ENCODE results near the gene APIP.
A peak's percentile ranks its signal among the peaks of the same experiment; 100 is the strongest.

The APIP gene

DNA sequence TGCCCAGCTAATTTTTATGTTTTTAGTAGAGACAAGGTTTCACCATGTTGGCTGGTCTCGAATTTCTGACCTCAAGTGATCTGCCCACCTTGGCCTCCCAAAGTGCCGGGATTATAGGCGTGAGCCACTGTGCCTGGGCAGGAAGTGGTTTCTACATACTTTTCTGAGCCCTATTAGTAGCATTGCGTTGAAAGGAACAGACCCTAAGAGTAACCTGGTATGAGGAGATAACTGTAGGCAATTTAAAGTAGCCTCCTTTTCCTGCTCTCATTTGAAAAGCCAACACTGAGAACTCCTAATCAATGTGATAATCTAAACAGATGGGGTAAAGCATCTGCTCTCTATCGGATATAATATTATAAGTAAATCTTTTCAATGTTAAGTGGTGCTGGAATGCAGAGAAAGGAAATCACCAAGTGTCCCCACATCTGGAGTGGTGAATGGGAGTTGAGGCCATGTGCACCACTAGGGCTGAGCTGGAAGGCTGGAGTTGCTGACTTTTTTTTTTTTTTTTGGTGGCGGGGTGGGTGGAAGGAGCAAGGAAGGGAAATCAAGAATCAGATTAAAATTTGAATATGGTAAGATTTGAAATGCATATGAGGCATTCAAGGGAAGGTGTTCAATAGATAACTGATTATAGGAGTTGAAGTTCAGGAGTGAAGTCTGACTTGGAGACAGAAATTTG lies 20.9 kb upstream of the APIP start:
- TF ChIP-seq, protein P1, sequence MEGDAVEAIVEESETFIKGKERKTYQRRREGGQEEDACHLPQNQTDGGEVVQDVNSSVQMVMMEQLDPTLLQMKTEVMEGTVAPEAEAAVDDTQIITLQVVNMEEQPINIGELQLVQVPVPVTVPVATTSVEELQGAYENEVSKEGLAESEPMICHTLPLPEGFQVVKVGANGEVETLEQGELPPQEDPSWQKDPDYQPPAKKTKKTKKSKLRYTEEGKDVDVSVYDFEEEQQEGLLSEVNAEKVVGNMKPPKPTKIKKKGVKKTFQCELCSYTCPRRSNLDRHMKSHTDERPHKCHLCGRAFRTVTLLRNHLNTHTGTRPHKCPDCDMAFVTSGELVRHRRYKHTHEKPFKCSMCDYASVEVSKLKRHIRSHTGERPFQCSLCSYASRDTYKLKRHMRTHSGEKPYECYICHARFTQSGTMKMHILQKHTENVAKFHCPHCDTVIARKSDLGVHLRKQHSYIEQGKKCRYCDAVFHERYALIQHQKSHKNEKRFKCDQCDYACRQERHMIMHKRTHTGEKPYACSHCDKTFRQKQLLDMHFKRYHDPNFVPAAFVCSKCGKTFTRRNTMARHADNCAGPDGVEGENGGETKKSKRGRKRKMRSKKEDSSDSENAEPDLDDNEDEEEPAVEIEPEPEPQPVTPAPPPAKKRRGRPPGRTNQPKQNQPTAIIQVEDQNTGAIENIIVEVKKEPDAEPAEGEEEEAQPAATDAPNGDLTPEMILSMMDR (IDR thresholded peaks at IDR 0.05) = no peak

DNA sequence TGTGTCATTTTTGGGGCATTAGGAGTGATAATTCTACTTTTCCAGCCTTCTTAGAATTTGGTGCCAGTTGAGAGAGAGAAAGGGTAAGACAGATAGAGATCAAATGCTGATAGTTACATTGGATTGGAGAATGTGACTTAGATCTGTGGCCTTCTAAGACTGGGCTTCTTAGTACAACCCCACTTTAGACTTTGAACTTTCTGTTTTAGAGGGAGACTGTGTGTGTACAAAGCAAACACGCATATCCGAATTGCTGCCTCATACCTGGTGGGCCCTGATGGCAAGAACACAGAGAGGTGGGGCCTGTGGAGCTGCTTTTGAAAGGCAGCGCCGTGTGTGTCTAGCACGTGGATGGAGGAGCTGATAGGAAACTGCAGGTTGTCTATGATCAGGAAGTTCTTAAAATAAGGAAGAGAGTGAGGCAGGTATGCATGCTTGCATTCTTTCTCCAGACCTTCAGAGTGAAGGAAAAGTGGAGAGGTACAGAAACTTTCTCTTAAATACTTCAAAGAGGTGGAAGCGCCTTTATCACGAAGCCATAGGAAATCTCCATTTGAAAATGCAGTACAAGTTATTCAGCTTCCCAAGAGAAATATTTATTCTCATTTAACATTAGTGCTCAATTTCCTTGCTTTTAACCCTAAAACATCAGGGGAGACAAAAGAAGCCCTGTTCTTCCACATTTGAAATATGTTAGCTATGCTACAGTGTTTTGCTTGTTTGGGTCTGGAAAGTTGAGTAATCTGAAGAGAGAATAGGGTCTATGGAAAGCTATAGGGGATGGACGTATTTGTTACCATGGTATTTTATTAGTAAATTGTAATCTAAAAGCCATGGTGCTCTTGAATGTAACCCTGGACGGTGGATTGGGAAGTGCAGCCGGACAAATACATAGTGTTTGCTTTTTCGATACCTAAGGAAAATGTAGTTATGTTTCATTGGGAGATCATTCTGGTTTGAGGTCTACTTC lies 13.9 kb upstream of the APIP start:
- TF ChIP-seq, protein P1 (IDR thresholded peaks at IDR 0.05) = no peak

DNA sequence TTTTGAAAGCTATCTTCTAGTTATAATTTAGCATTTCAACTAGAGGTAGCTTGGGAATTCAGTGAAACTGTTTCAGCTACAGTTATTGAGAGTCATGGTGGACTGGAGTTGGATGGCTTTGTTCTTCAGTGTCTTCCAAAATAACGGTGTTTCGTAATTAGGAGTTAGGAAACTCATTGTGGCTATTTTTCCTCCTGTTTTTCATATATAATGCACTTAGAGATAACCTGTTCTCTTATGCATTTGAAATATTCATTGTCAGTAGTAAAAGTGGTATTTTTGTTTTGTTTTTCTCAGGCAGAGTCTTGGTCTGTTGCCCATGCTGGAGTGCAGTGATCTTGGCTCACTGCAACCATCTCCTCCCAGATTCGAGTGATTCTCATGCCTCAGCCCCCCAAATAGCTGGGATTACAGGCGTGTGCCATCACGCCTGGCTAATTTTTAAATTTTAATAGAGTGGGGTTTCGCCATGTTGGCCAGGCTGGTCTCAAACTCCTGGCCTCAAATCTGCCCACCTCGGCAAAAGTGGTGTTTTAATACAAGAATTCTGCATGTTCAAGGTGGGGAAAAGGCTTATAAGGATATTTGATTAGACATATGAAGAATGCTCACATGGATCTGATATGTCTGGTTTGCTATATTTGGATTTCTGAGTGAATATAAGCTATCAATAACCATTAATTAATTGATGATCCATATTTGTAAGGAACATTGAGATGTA lies 12.9 kb upstream of the APIP start:
- TF ChIP-seq, protein P1 (IDR thresholded peaks at IDR 0.05) = no peak

DNA sequence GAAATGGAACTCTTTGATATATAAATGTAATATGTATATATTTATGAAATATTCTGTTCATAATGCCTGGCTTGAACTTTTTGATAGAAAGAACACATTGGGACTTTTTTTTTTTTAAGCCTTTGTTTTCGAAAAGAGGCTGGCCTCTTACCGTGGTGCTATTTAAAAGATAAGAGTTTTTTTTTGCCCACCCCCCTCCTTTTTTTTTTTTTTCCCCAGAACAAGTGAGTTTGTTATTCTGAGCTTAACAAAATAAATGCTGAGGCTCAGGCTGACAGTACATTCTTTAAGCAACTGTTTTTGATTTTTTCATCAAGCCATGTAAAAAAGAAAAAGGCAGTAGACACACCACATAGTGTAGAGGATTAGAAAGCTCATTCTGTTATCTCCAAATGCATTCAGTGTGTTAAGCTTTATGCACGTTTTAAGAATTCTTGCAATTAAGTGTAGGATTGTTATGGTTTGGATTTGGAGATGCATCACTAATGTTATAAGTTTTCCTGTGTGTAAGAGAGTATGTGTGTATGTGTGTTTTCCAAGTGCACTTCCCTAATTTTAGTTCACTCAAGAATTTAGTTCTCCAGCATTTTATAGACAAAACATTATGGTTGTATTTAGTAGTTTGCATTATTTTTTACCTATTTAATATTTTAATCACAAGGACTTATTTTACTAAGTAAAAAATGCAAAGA lies 12.2 kb upstream of the APIP start:
- TF ChIP-seq, protein P1 (IDR thresholded peaks at IDR 0.05) = no peak

DNA sequence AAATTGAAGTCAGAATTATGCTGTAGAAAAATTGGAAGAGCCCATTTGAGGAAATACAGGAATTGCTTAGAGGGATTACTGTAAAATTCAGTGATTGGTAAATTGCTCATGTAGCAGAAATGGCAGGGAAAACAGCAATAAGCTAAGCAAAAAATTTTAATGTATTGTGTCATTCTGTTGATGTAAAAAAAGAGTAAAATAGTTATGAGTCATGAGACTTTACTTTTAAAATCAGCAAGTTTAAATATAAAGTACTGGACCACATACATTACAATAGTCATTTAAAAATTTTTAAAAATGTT lies 10.6 kb upstream of the APIP start:
- TF ChIP-seq, protein P1 (IDR thresholded peaks at IDR 0.05) = no peak

DNA sequence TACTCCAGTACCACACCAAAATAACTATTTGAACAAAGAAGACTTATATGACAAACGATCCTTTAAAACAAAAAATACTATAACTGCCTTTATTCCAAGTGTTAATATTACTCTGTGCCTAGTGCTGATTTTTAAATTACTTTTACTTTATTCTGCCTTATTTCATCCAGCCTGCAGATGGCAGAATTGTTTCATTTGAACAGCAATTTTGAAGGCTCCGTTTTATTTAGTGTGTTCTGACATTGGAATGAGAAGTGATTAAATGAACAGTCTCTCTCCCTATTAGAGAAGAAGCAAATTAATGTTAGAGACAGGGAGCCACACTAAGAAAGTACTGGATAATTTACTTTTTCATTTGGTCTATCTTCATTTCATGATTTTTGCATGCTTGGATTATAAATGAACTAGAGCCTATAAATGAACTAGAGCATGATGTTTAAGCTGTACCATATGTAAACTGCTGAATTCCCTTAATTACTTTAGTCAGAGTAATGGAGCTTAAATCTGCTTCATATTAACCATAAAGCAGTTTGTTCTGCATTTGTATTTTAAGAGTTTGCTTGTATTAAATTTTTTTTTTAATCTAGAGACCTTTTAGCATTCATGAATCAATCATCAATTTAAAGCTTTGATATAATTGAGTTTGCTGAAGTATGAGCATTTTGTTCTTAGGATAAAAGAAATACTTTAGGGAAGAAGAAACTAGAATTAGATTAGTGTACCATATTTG lies 10.1 kb upstream of the APIP start:
- TF ChIP-seq, protein P1 (IDR thresholded peaks at IDR 0.05) = peak; percentile 83
